HEK293T (cell line): ENCODE data around the gene LMO7.

ENCODE experiments used
- CTCF ChIA-PET: fragments of 350-600 bp; formaldehyde crosslinking; extraction: SDS; loops from one replicate; lab custom pipeline; 2021; ENCODE audit warnings: antibody characterized with exemption, inconsistent platforms; lab: Yijun Ruan, JAX
- POLR2A ChIA-PET: fragments of 350-600 bp; formaldehyde crosslinking; extraction: SDS; loops from one replicate; lab custom pipeline; 2020; ENCODE audit warnings: antibody characterized with exemption, inconsistent platforms; lab: Yijun Ruan, JAX
- DNase-seq: peaks from one replicate; pipeline ENCODE4 v3.0.0; 2012; ENCODE audit warnings: mixed read lengths; ENCODE audit errors: extremely low spot score
- ARNT ChIP-seq: fragments of 450-650 bp; IDR thresholded peaks from 2 replicates; pipeline ENCODE4 v1.6.1; 2017; ENCODE audit warnings: mild to moderate bottlenecking
- BHLHE40 ChIP-seq: fragments of 450-650 bp; IDR thresholded peaks from 2 replicates; pipeline ENCODE4 v1.6.1; 2016; ENCODE audit warnings: mild to moderate bottlenecking, moderate library complexity, borderline replicate concordance
- CTBP1 ChIP-seq: fragments of 450-650 bp; IDR thresholded peaks from 2 replicates; pipeline ENCODE4 v1.6.1; 2016; ENCODE audit warnings: borderline replicate concordance
- ELF4 ChIP-seq: fragments of 450-650 bp; IDR thresholded peaks from 2 replicates; pipeline ENCODE4 v1.6.1; 2017; ENCODE audit warnings: antibody characterized with exemption
- FOXA1 ChIP-seq: fragments of 450-650 bp; IDR thresholded peaks from 2 replicates; pipeline ENCODE4 v1.6.1; 2016; ENCODE audit warnings: mild to moderate bottlenecking
- FOXK2 ChIP-seq: fragments of 450-650 bp; IDR thresholded peaks from 2 replicates; pipeline ENCODE4 v1.6.1; 2016; ENCODE audit warnings: mild to moderate bottlenecking
- FOXM1 ChIP-seq: fragments of 450-650 bp; IDR thresholded peaks from 2 replicates; pipeline ENCODE4 v1.6.1; 2017; ENCODE audit warnings: mild to moderate bottlenecking, borderline replicate concordance
- HDGF ChIP-seq: fragments of 450-650 bp; IDR thresholded peaks from 2 replicates; pipeline ENCODE4 v1.6.1; 2017; ENCODE audit warnings: antibody characterized with exemption, borderline replicate concordance
- L3MBTL2 ChIP-seq: fragments of 450-650 bp; conservative IDR thresholded peaks from 2 replicates; pipeline ENCODE4 v1.6.1; 2016; ENCODE audit warnings: mild to moderate bottlenecking
- LEF1 ChIP-seq: fragments of 450-650 bp; IDR thresholded peaks from 2 replicates; pipeline ENCODE4 v1.6.1; 2017; ENCODE audit warnings: mild to moderate bottlenecking, borderline replicate concordance
- NFRKB ChIP-seq: fragments of 450-650 bp; IDR thresholded peaks from 2 replicates; pipeline ENCODE4 v1.6.1; 2016; ENCODE audit warnings: mild to moderate bottlenecking, moderate library complexity
- PKNOX1 ChIP-seq: fragments of 450-650 bp; IDR thresholded peaks from 2 replicates; pipeline ENCODE4 v1.6.1; 2016
- SP1 ChIP-seq: fragments of 450-650 bp; IDR thresholded peaks from 2 replicates; pipeline ENCODE4 v1.6.1; 2017
- SUZ12 ChIP-seq: fragments of 450-650 bp; IDR thresholded peaks from 2 replicates; pipeline ENCODE4 v1.6.1; 2016; ENCODE audit warnings: mild to moderate bottlenecking
- TARDBP ChIP-seq: fragments of 450-650 bp; IDR thresholded peaks from 2 replicates; pipeline ENCODE4 v1.6.1; 2016
- ZNF384 ChIP-seq: fragments of 450-650 bp; IDR thresholded peaks from 2 replicates; pipeline ENCODE4 v1.6.1; 2016

The LMO7 gene

GRCh38 chr13:75702476-75702875 lies 66.3 kb downstream of the LMO7 start:
- DNase-seq = no peak
- ChIA-PET CTCF (no interaction called here), POLR2A (no interaction called here)
- no peak for TF ChIP-seq ARNT
- no peak for TF ChIP-seq HDGF
- no peak for TF ChIP-seq SP1

DNA sequence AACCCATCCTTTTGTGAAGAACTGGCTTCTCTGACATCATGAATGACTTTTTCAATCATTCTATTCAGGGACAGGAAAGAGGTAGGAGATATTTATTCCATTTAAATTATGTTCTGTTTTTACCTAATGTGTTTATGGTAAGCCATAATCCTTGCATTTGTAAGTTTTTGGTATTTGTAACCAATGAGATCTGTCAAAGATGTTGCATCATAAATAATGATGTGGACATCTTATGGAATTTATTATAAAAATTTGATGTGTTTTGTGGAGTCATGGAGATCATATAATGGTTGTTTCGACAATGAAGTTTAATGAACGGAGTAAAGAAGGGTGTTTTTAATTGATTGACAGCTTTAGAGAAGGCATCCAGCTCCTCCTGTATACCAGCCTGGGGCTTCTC lies 67.6 kb downstream of the LMO7 start:
- ChIA-PET POLR2A (no interaction called here), CTCF (interaction anchor here (3.7 kb wide), 1 partner anchor 7 kb away, joined by 25 read pairs; no protein-coding TSS in a partner anchor)
- DNase-seq = no peak
- TF ChIP-seq PKNOX1 = peak; percentile 66
- TF ChIP-seq ARNT = no peak

DNA sequence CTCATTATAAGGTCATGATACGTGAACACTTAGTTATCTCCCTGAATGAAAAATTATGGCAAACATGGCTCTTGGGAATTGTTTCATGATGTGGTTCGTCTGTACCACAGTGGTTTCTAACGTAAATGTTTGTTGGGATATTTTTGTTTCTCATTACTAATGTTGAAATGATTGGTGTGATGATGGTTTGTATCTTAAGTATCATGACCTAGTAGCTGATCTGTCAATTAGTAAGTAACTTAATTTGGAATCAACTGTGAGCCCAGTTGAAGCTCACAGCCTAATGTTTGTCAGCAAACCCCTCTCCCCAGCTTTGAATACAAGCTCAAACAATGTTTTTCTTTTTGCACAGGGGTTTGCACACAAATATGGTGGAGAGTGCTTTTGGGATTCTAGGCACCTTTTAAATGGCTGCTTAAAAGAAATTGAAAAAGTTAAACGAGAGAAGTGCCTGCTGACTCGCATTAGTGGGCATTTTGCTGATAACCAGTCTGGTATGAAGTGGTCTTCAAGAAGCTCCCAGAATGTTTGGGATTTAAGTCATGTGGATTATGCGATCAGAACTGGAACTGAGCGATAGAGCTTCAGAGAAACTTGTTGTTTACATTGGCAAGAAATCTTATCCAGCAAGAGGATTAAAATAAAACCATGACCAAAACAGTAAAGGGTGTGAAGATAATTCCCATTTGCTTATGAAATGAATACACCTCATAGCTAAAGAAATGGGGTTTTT lies 68.2 kb downstream of the LMO7 start:
- DNase-seq = no peak
- CTCF ChIA-PET = interaction anchor here (0.5 to 3.7 kb wide), 2 partner anchors 8 to 35 kb away, joined by 3 to 25 read pairs; no protein-coding TSS in a partner anchor
- TF ChIP-seq FOXM1 (no peak), SUZ12 (no peak), L3MBTL2 (no peak), ELF4 (no peak), FOXA1 (no peak), PKNOX1 (no peak), LEF1 (no peak), ARNT (no peak), FOXK2 (no peak), CTBP1 (no peak), ZNF384 (no peak), BHLHE40 (no peak), HDGF (no peak), SP1 (no peak), TARDBP (no peak), NFRKB (no peak)
- POLR2A ChIA-PET = no interaction called here

GRCh38 chr13:75704927-75705288 lies 68.8 kb downstream of the LMO7 start:
- POLR2A ChIA-PET = no interaction called here
- no peak for DNase-seq

DNA sequence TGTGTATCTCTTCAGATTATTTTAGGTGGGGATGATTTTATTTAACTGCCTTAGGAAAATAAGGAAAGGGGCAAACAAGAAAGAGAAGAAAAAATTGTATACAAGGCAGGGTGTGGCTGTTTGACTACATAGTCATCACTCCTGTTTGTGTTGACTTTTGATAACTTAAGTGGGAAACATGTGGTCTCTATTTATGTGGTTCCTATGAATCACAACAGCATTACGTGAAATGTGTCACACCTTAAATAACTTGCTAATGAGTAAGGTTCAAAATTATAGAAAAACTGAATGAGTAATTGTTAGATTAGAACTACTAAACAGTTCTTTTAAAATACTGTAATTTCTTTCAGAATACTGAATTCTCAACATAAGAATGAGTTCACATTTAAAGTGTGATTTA lies 69.3 kb downstream of the LMO7 start:
- TF ChIP-seq FOXM1 = no peak
- no peak for TF ChIP-seq SUZ12
- TF ChIP-seq FOXK2 = no peak
- no peak for TF ChIP-seq ARNT
- no peak for TF ChIP-seq NFRKB
- no peak for TF ChIP-seq FOXA1
- no peak for TF ChIP-seq ZNF384
- TF ChIP-seq SP1 = no peak
- TF ChIP-seq PKNOX1 = no peak
- TF ChIP-seq BHLHE40 = no peak
- no peak for TF ChIP-seq TARDBP
- no peak for TF ChIP-seq LEF1
- no peak for DNase-seq
- ChIA-PET POLR2A (no interaction called here), CTCF (interaction anchor here (0.5 to 3.7 kb wide), 3 partner anchors 9 to 766 kb away, joined by 3 to 25 read pairs (median 5); no protein-coding TSS in a partner anchor)

More at GRCh38 chr13:75704927-75705288, 68.8 kb downstream of the LMO7 start:
- TF ChIP-seq NFRKB (no peak), FOXK2 (no peak), SUZ12 (no peak), CTBP1 (no peak), ELF4 (no peak), LEF1 (no peak), HDGF (no peak), PKNOX1 (no peak), ARNT (no peak)
- CTCF ChIA-PET = interaction anchor here (0.5 to 3.7 kb wide), 2 partner anchors 9 to 36 kb away, joined by 3 to 25 read pairs; no protein-coding TSS in a partner anchor

GRCh38 chr13:75705908-75706307 lies 69.8 kb downstream of the LMO7 start:
- TF ChIP-seq ELF4 (no peak), CTBP1 (no peak), SUZ12 (no peak), L3MBTL2 (no peak), BHLHE40 (no peak), LEF1 (no peak), ARNT (no peak)
- ChIA-PET CTCF (interaction anchor here (0.5 to 3.7 kb wide), 2 partner anchors 10 to 766 kb away, joined by 5 to 25 read pairs; no protein-coding TSS in a partner anchor), POLR2A (no interaction called here)
- no peak for DNase-seq
